HepG2 (cell line): ENCODE data around the gene EID3.

Experiments used
- POLR2A ChIP-seq, 2 experiments: IDR thresholded peaks; 2 replicates each; pipeline ENCODE4 v1.6.1; 2011; ENCODE audit warnings: low read depth in 2 of 2, low read length in 2 of 2, mild to moderate bottlenecking in 1 of 2, moderate library complexity in 1 of 2; ENCODE audit not compliant: insufficient read depth in 1 of 2
- SRSF4 ChIP-seq: fragments of 200-400 bp; formaldehyde crosslinking; IDR thresholded peaks from one replicate; pipeline ENCODE4 v1.6.1; 2018; ENCODE audit warnings: mild to moderate bottlenecking, low read depth, low read length, moderate library complexity; ENCODE audit not compliant: poor library complexity, severe bottlenecking
- ZNF12 ChIP-seq: sonication (generic); formaldehyde crosslinking; IDR thresholded peaks from 2 replicates; pipeline ENCODE4 v1.5.0; 2020; ENCODE audit warnings: missing genetic modification reagents
- ZNF232 ChIP-seq: sonication (generic); formaldehyde crosslinking; IDR thresholded peaks from 2 replicates; pipeline ENCODE4 v1.4.0; 2020; ENCODE audit warnings: missing genetic modification reagents, borderline replicate concordance
- TF ChIP-seq, protein P1 (sequence below): IDR thresholded peaks from 2 replicates; pipeline ENCODE4 v1.6.1; 2012; ENCODE audit warnings: low read length, improper control_type of control experiment
- TF ChIP-seq, protein P2 (sequence below): sonication (generic); formaldehyde crosslinking; IDR thresholded peaks from 2 replicates; pipeline ENCODE4 v1.4.0; 2020; ENCODE audit warnings: missing genetic modification reagents
- TF ChIP-seq, protein P3 (sequence below): sonication (generic); formaldehyde crosslinking; IDR thresholded peaks from 2 replicates; pipeline ENCODE4 v1.4.0; 2020; ENCODE audit warnings: missing genetic modification reagents
- TF ChIP-seq, protein P4 (sequence below): sonication (generic); formaldehyde crosslinking; conservative IDR thresholded peaks from 2 replicates; pipeline ENCODE4 v1.4.0; 2020; ENCODE audit warnings: missing genetic modification reagents

GRCh38 chr12:104333692-104334255 lies 30.2 kb downstream of the EID3 start:
- TF ChIP-seq ZNF232 (CRISPR knock-in tag) = no peak
- TF ChIP-seq, protein P1, sequence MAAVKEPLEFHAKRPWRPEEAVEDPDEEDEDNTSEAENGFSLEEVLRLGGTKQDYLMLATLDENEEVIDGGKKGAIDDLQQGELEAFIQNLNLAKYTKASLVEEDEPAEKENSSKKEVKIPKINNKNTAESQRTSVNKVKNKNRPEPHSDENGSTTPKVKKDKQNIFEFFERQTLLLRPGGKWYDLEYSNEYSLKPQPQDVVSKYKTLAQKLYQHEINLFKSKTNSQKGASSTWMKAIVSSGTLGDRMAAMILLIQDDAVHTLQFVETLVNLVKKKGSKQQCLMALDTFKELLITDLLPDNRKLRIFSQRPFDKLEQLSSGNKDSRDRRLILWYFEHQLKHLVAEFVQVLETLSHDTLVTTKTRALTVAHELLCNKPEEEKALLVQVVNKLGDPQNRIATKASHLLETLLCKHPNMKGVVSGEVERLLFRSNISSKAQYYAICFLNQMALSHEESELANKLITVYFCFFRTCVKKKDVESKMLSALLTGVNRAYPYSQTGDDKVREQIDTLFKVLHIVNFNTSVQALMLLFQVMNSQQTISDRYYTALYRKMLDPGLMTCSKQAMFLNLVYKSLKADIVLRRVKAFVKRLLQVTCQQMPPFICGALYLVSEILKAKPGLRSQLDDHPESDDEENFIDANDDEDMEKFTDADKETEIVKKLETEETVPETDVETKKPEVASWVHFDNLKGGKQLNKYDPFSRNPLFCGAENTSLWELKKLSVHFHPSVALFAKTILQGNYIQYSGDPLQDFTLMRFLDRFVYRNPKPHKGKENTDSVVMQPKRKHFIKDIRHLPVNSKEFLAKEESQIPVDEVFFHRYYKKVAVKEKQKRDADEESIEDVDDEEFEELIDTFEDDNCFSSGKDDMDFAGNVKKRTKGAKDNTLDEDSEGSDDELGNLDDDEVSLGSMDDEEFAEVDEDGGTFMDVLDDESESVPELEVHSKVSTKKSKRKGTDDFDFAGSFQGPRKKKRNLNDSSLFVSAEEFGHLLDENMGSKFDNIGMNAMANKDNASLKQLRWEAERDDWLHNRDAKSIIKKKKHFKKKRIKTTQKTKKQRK = no peak
- no peak for TF ChIP-seq ZNF12 (CRISPR knock-in tag)
- no peak for TF ChIP-seq POLR2A (IDR thresholded peaks at IDR 0.05; ENCODE audit: insufficient read depth in 1 of 2, low read depth in 2 of 2, low read length in 2 of 2)
- TF ChIP-seq, protein P2, sequence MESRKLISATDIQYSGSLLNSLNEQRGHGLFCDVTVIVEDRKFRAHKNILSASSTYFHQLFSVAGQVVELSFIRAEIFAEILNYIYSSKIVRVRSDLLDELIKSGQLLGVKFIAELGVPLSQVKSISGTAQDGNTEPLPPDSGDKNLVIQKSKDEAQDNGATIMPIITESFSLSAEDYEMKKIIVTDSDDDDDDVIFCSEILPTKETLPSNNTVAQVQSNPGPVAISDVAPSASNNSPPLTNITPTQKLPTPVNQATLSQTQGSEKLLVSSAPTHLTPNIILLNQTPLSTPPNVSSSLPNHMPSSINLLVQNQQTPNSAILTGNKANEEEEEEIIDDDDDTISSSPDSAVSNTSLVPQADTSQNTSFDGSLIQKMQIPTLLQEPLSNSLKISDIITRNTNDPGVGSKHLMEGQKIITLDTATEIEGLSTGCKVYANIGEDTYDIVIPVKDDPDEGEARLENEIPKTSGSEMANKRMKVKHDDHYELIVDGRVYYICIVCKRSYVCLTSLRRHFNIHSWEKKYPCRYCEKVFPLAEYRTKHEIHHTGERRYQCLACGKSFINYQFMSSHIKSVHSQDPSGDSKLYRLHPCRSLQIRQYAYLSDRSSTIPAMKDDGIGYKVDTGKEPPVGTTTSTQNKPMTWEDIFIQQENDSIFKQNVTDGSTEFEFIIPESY (CRISPR knock-in tag) = no peak
- TF ChIP-seq, protein P3, sequence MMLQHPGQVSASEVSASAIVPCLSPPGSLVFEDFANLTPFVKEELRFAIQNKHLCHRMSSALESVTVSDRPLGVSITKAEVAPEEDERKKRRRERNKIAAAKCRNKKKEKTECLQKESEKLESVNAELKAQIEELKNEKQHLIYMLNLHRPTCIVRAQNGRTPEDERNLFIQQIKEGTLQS (CRISPR knock-in tag) = no peak
- TF ChIP-seq, protein P4, sequence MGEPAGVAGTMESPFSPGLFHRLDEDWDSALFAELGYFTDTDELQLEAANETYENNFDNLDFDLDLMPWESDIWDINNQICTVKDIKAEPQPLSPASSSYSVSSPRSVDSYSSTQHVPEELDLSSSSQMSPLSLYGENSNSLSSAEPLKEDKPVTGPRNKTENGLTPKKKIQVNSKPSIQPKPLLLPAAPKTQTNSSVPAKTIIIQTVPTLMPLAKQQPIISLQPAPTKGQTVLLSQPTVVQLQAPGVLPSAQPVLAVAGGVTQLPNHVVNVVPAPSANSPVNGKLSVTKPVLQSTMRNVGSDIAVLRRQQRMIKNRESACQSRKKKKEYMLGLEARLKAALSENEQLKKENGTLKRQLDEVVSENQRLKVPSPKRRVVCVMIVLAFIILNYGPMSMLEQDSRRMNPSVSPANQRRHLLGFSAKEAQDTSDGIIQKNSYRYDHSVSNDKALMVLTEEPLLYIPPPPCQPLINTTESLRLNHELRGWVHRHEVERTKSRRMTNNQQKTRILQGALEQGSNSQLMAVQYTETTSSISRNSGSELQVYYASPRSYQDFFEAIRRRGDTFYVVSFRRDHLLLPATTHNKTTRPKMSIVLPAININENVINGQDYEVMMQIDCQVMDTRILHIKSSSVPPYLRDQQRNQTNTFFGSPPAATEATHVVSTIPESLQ = no peak
- no peak for TF ChIP-seq SRSF4
